SK-N-SH (cell line): ENCODE data around the gene ANKRD52. TPM values are rescaled to one million over a fixed set of nuclear protein-coding genes. Genes with fewer than 3 reads are reported as not detected.

ENCODE experiments used
- CTCF ChIA-PET: fragments of 300-600, 350-600 bp; formaldehyde crosslinking; extraction: SDS; loops from one replicate; lab custom pipeline; 2021; lab: Yijun Ruan, JAX
- POLR2A ChIA-PET: fragments of 350-600 bp; sonication (Branson Sonifier 250); formaldehyde crosslinking; extraction: SDS; loops from one replicate; lab custom pipeline; 2020; ENCODE audit warnings: antibody characterized with exemption, inconsistent platforms; lab: Yijun Ruan, JAX
- DNase-seq: peaks from one replicate; pipeline ENCODE4 v3.0.0; 2012
- H2AFZ ChIP-seq: fragments of 200-600 bp; sonication (generic); 2 replicates; pipeline ENCODE4 v1.8.1; 2016; ENCODE audit warnings: antibody characterized with exemption, mild to moderate bottlenecking, low read depth
- H3F3A ChIP-seq: fragments of 200-600 bp; sonication (generic); replicated peaks from 2 replicates; pipeline ENCODE3; 2016; ENCODE audit warnings: antibody characterized with exemption, mild to moderate bottlenecking; ENCODE audit not compliant: insufficient read depth
- H3K27ac ChIP-seq, 2 experiments: fragments of 200-500 bp in 1 of 2; fragments of 200-600 bp in 1 of 2; sonication (Bioruptor generic) in 1 of 2; sonication (generic), shearing (Covaris generic) in 1 of 2; 2 replicates each; pipeline versions ENCODE4 v1.5.1 to v1.6.1; 2014 to 2016; ENCODE audit warnings: low read depth in 2 of 2, inconsistent platforms in 1 of 2, low read length in 1 of 2, mild to moderate bottlenecking in 1 of 2, mixed read lengths in 1 of 2
- H3K27me3 ChIP-seq: fragments of 200-600 bp; sonication (generic), shearing (Covaris generic); 2 replicates; pipeline ENCODE4 v1.6.1; 2016; ENCODE audit warnings: mixed run types; ENCODE audit not compliant: insufficient read depth
- H3K36me3 ChIP-seq, 2 experiments: fragments of 200-500 bp in 1 of 2; fragments of 200-600 bp in 1 of 2; sonication (Bioruptor generic) in 1 of 2; sonication (generic) in 1 of 2; replicated peaks in 1 of 2; 2 replicates each; pipeline versions ENCODE3 to v1.5.1; 2014 to 2016; ENCODE audit warnings: low read length in 1 of 2, mild to moderate bottlenecking in 1 of 2; ENCODE audit not compliant: insufficient read depth in 2 of 2, control insufficient read depth in 1 of 2
- H3K4me1 ChIP-seq, 2 experiments: fragments of 200-500 bp in 1 of 2; fragments of 200-600 bp in 1 of 2; sonication (Bioruptor generic) in 1 of 2; sonication (generic), shearing (Covaris generic) in 1 of 2; 2 replicates each; pipeline versions ENCODE4 v1.5.1 to v1.6.1; 2014 to 2016; ENCODE audit warnings: low read depth in 1 of 2, low read length in 1 of 2, mixed run types in 1 of 2; ENCODE audit not compliant: insufficient read depth in 2 of 2, control insufficient read depth in 1 of 2
- H3K4me2 ChIP-seq: fragments of 200-600 bp; sonication (generic), shearing (Covaris generic); 2 replicates; pipeline ENCODE4 v1.6.1; 2017; ENCODE audit warnings: mixed run types
- H3K4me3 ChIP-seq, 2 experiments: fragments of 200-500 bp in 1 of 2; fragments of 200-600 bp in 1 of 2; sonication (Bioruptor generic) in 1 of 2; sonication (generic), shearing (Covaris generic) in 1 of 2; 2 replicates each; pipeline versions ENCODE4 v1.5.1 to v1.8.1; 2014 to 2016; ENCODE audit warnings: low read depth in 2 of 2, inconsistent platforms in 1 of 2, low read length in 1 of 2, mild to moderate bottlenecking in 1 of 2, mixed read lengths in 1 of 2, moderate library complexity in 1 of 2
- H3K79me2 ChIP-seq: fragments of 200-600 bp; sonication (generic); 2 replicates; pipeline ENCODE4 v1.8.1; 2017; ENCODE audit warnings: mild to moderate bottlenecking; ENCODE audit not compliant: insufficient read depth
- H3K9ac ChIP-seq: fragments of 200-600 bp; sonication (generic); 2 replicates; pipeline ENCODE4 v1.6.1; 2017; ENCODE audit warnings: mixed run types
- H3K9me2 ChIP-seq: fragments of 200-600 bp; sonication (generic); 2 replicates; pipeline ENCODE4 v1.6.1; 2017; ENCODE audit warnings: mixed run types
- H3K9me3 ChIP-seq: fragments of 200-600 bp; sonication (generic); 2 replicates; pipeline ENCODE4 v1.6.1; 2017; ENCODE audit warnings: mixed run types, mild to moderate bottlenecking, moderate library complexity
- H4K20me1 ChIP-seq: fragments of 200-600 bp; sonication (generic); 2 replicates; pipeline ENCODE4 v1.6.1; 2017; ENCODE audit warnings: mild to moderate bottlenecking, mixed run types; ENCODE audit not compliant: insufficient read depth
- CTCF ChIP-seq: fragments of 200-600 bp; sonication (generic); IDR thresholded peaks from 2 replicates; pipeline ENCODE4 v1.6.1; 2017; ENCODE audit warnings: antibody characterized with exemption, mild to moderate bottlenecking, moderate library complexity
- ELF1 ChIP-seq: IDR thresholded peaks from 2 replicates; pipeline ENCODE4 v1.4.0; 2012
- FOXM1 ChIP-seq: IDR thresholded peaks from 2 replicates; pipeline ENCODE4 v1.4.0; 2012; ENCODE audit warnings: low read depth, mild to moderate bottlenecking
- GATA2 ChIP-seq: sonication (generic); formaldehyde crosslinking; IDR thresholded peaks from 2 replicates; pipeline ENCODE4 v1.5.0; 2020; ENCODE audit warnings: mild to moderate bottlenecking, missing genetic modification reagents
- MAX ChIP-seq: IDR thresholded peaks from 2 replicates; pipeline ENCODE4 v1.4.0; 2012; ENCODE audit warnings: low read depth
- MXI1 ChIP-seq: IDR thresholded peaks from 2 replicates; pipeline ENCODE4 v1.6.1; 2012; ENCODE audit warnings: mild to moderate bottlenecking, low read depth, low read length, improper control_type of control experiment
- NRF1 ChIP-seq: IDR thresholded peaks from 2 replicates; pipeline ENCODE4 v1.6.1; 2012; ENCODE audit warnings: low read depth, mild to moderate bottlenecking, low read length
- RAD21 ChIP-seq: IDR thresholded peaks from 2 replicates; pipeline ENCODE4 v1.6.1; 2012; ENCODE audit warnings: mild to moderate bottlenecking, low read length
- REST ChIP-seq: IDR thresholded peaks from 2 replicates; pipeline ENCODE4 v1.6.1; 2012; ENCODE audit warnings: mild to moderate bottlenecking, low read depth, low read length, moderate library complexity
- RXRA ChIP-seq: IDR thresholded peaks from 2 replicates; pipeline ENCODE4 v1.4.0; 2012; ENCODE audit warnings: low read depth, mild to moderate bottlenecking, borderline replicate concordance
- SMC3 ChIP-seq: IDR thresholded peaks from 2 replicates; pipeline ENCODE4 v1.6.1; 2012; ENCODE audit warnings: low read depth, low read length, improper control_type of control experiment
- TAF1 ChIP-seq: IDR thresholded peaks from 2 replicates; pipeline ENCODE4 v1.6.1; 2012; ENCODE audit warnings: low read depth, mild to moderate bottlenecking, low read length, moderate library complexity, borderline replicate concordance
- TCF12 ChIP-seq: IDR thresholded peaks from 2 replicates; pipeline ENCODE4 v1.4.0; 2012
- USF1 ChIP-seq: IDR thresholded peaks from 2 replicates; pipeline ENCODE4 v1.4.0; 2012; ENCODE audit warnings: low read depth, borderline replicate concordance
- ZBTB33 ChIP-seq: IDR thresholded peaks from 2 replicates; pipeline ENCODE4 v1.4.0; 2012; ENCODE audit warnings: low read depth, borderline replicate concordance
- WGBS: methylation state at CpG from one replicate; pipeline ENCODE4 v1.1.6; 2017; ENCODE audit warnings: low lambda C conversion rate; 5-methylcytosine and 5-hydroxymethylcytosine counted together
- polyA plus RNA-seq, 3 experiments: library from polyadenylated mRNA; depleted of rRNA; stranded (reverse); fragments of >200 nt; gene quantifications; 2 replicates each; pipeline ENCODE4 v1.2.3, GENCODE V29; 2012

Gene ANKRD52
- polyA plus RNA-seq, 1 of the 3 experiments (the other 2 are of a cell fraction) = 23.4 TPM

- Histone ChIP-seq H2AFZ (no peak overlapping the region), H3K4me3 (no peak overlapping the region), H3K9me2 (no peaks in the 10 kb centered on the region), H3K79me2 (no peaks in the 10 kb centered on the region), H3K9me3 (no peaks in the 10 kb centered on the region), H4K20me1 (0 out of 2 replicates have a peak, but pooled peaks cover 4% of the 10 kb centered on the region), H3K27ac (no peak overlapping the region), H3F3A (peaks cover 14% of the 10 kb centered on the region), H3K4me1 (peaks cover 0 to 7% of the 10 kb centered on the region in 2 experiments; a peak in 1 of 4 replicates), H3K36me3 (peaks cover 0 to 32% of the 10 kb centered on the region in 2 experiments), H3K27me3 (no peaks in the 10 kb centered on the region), H3K4me2 (no peak overlapping the region), H3K9ac (no peak overlapping the region)
- ChIA-PET CTCF (interaction anchor here (1.3 to 4.9 kb wide), 5 partner anchors 9 to 229 kb away, joined by 3 to 31 read pairs (median 5); partner anchors contain the start of genes ANKRD52 and SMARCC2), POLR2A (interaction anchor here (0.6 to 0.8 kb wide), 2 partner anchors 13 to 98 kb away, joined by 3 read pairs; no protein-coding TSS in a partner anchor)
- TF ChIP-seq GATA2 = peak; percentile 55
- no peak for TF ChIP-seq SMC3
- WGBS = 57% methylated on average over 16 of the region's 16 CpGs
- DNase-seq = peak; percentile 69
These were observed 23.3 kb downstream of the ANKRD52 start for GRCh38 chr12:56234746-56235436.

GRCh38 chr12:56231184-56231582 is 27.0 kb downstream of the ANKRD52 start:
- H3K9me3 ChIP-seq = no peaks in the 10 kb centered on the region
- POLR2A ChIA-PET = interaction anchor here (1.6 kb wide), 1 partner anchor 9 kb away, joined by 5 read pairs; the partner anchor contains the start of gene RNF41
- CTCF ChIA-PET = interaction anchor here (1.3 to 1.7 kb wide), 3 partner anchors 9 to 42 kb away, joined by 6 to 7 read pairs (median 6); partner anchors contain the start of genes ANKRD52, RNF41 and SMARCC2

More at GRCh38 chr12:56231184-56231582, 27.0 kb downstream of the ANKRD52 start:
- no peaks in the 10 kb centered on the region for H3K9me2 ChIP-seq
- no CpG with 5 or more reads among the region's 11 CpGs for WGBS
- TF ChIP-seq RAD21 = no peak
- TF ChIP-seq ZBTB33 = no peak
- TF ChIP-seq FOXM1 = no peak
- TF ChIP-seq GATA2 = no peak
- no peak for TF ChIP-seq TCF12
- no peak for TF ChIP-seq RXRA
- no peak for TF ChIP-seq CTCF
- TF ChIP-seq MXI1 = no peak
- TF ChIP-seq NRF1 = no peak
- TF ChIP-seq MAX = no peak
- TF ChIP-seq TAF1 = no peak
- TF ChIP-seq REST = no peak
- TF ChIP-seq ELF1 = no peak
- no peak for TF ChIP-seq USF1
- no peaks in the 10 kb centered on the region for H4K20me1 ChIP-seq
- H3K9ac ChIP-seq = no peak overlapping the region
- H3K36me3 ChIP-seq = peaks cover 0 to 1% of the 10 kb centered on the region in 2 experiments
- no peak overlapping the region for H3K4me3 ChIP-seq
- peaks cover 0 to 7% of the 10 kb centered on the region in 2 experiments; a peak in 1 of 4 replicates for H3K4me1 ChIP-seq
- H3K27me3 ChIP-seq = no peaks in the 10 kb centered on the region
- no peak overlapping the region for H3K27ac ChIP-seq
- no peak for DNase-seq
- H3K79me2 ChIP-seq = no peaks in the 10 kb centered on the region
- peaks cover 14% of the 10 kb centered on the region for H3F3A ChIP-seq
- H2AFZ ChIP-seq = no peak overlapping the region
- H3K4me2 ChIP-seq = no peak overlapping the region
